Neural crest cell (in vitro differentiated cells): ENCODE measurements around the gene TMC6. TPM values are rescaled to one million over a fixed set of nuclear protein-coding genes. Genes with fewer than 3 reads are reported as not detected.
A peak's percentile ranks its signal among the peaks of the same experiment; 100 is the strongest.

Source experiments
- DNase-seq: peaks from one replicate; pipeline ENCODE4 v3.0.0; 2021; ENCODE audit warnings: low read depth, mixed read lengths, low spot score
- H3K27ac Mint-ChIP-seq: one replicate; pipeline ENCODE4 v1.8.0; 2021; ENCODE audit warnings: mild to moderate bottlenecking, mixed read lengths; ENCODE audit not compliant: unreplicated experiment
- H3K27me3 Mint-ChIP-seq: 2 replicates; pipeline ENCODE4 v1.8.0; 2021; ENCODE audit warnings: low read depth, mild to moderate bottlenecking, mixed read lengths
- H3K36me3 Mint-ChIP-seq: 2 replicates; pipeline ENCODE4 v1.8.0; 2021; ENCODE audit warnings: low read depth, mild to moderate bottlenecking, mixed read lengths
- H3K4me1 Mint-ChIP-seq: 2 replicates; pipeline ENCODE4 v1.8.0; 2021; ENCODE audit warnings: mixed read lengths
- H3K4me3 Mint-ChIP-seq: one replicate; pipeline ENCODE4 v1.8.0; 2021; ENCODE audit warnings: mild to moderate bottlenecking, mixed read lengths
- H3K9me3 Mint-ChIP-seq: 2 replicates; pipeline ENCODE4 v1.8.0; 2021; ENCODE audit warnings: mixed read lengths
- total RNA-seq: library from RNA; stranded (reverse); gene quantifications from 2 replicates; pipeline ENCODE4 v1.2.1, GENCODE V29; 2021
- TF ChIP-seq, protein P1 (sequence below): fragments of 200-600 bp; sonication (generic); conservative IDR thresholded peaks from 2 replicates; pipeline ENCODE4 v1.5.0; 2021; ENCODE audit warnings: antibody characterized with exemption, mild to moderate bottlenecking

TMC6 gene
- total RNA-seq, 1 donor from 2014 or later, result 86.0 TPM

DNA sequence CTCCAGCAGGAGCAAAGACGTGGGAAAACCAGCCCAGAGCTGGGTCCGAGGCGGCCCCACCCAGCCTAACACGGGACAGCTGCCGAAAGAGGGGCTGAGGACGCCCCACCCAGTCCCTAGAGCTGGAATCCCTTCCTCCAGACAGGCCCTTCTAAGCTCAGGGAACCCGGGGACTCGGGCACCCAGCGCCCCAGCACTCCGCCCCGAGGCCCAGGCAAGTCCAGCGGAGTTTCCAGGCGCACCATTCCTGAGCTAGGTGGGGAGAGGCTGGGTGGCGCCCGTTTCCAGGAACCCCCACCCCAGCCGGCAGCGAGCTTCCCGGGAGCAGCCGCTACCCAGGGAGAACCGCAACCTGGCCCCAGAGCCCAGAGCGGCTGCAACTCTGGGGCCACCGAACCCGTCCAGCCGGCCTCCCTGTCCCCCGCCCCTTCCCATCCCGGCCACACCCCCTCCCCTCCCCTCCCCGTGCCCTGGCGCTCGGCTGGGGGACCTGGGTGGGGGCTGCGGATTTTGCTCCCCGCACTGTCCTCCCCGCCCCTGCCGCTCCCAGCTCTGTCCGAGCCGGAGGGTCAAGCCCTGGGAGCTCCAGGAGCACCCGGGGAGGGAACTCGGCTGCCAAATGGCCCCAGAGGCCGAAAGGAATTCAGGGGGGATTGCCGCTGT, 536 bp downstream of the TMC6 start:
- Mint-ChIP-seq H3K9me3 (no peaks in the 10 kb centered on the region), H3K36me3 (no peaks in the 10 kb centered on the region), H3K4me1 (peaks cover 30% of the 10 kb centered on the region), H3K27ac (peak overlapping the region; percentile 94), H3K27me3 (peaks cover 26% of the 10 kb centered on the region), H3K4me3 (peak overlapping the region; percentile 87)
- TF ChIP-seq, protein P1, sequence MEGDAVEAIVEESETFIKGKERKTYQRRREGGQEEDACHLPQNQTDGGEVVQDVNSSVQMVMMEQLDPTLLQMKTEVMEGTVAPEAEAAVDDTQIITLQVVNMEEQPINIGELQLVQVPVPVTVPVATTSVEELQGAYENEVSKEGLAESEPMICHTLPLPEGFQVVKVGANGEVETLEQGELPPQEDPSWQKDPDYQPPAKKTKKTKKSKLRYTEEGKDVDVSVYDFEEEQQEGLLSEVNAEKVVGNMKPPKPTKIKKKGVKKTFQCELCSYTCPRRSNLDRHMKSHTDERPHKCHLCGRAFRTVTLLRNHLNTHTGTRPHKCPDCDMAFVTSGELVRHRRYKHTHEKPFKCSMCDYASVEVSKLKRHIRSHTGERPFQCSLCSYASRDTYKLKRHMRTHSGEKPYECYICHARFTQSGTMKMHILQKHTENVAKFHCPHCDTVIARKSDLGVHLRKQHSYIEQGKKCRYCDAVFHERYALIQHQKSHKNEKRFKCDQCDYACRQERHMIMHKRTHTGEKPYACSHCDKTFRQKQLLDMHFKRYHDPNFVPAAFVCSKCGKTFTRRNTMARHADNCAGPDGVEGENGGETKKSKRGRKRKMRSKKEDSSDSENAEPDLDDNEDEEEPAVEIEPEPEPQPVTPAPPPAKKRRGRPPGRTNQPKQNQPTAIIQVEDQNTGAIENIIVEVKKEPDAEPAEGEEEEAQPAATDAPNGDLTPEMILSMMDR, result no peak
- no peak for DNase-seq

GRCh38 chr17:78127239-78127887, 1.2 kb downstream of the TMC6 start:
- H3K9me3 Mint-ChIP-seq, result no peaks in the 10 kb centered on the region
- H3K36me3 Mint-ChIP-seq, result no peaks in the 10 kb centered on the region
- DNase-seq, result peak; percentile 68
- peaks cover 20% of the 10 kb centered on the region for H3K27me3 Mint-ChIP-seq
- H3K4me1 Mint-ChIP-seq, result peaks cover 30% of the 10 kb centered on the region
- TF ChIP-seq, protein P1, result no peak
- H3K4me3 Mint-ChIP-seq, result peak overlapping the region; percentile 87
- peak overlapping the region; percentile 94 for H3K27ac Mint-ChIP-seq

DNA sequence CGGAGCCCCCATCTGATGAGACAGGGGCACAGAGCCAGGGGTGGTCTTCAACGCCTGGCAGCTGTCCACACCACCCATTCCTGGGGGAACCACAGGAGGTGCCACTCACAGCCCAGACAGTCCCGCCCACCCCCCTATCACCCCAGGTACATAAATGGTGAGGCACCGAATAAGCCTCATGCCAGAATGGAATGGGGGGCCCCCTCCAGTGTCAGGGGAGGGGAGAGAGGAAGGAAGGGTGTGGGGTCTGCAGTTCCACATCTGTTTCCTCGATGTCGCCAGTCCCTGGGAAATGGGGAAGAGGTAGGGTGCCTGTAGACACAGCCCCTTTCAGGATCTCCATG, 1.7 kb downstream of the TMC6 start:
- TF ChIP-seq, protein P1, result no peak
- H3K4me3 Mint-ChIP-seq, result peak overlapping the region; percentile 87
- no peaks in the 10 kb centered on the region for H3K36me3 Mint-ChIP-seq
- peaks cover 20% of the 10 kb centered on the region for H3K27me3 Mint-ChIP-seq
- DNase-seq, result no peak
- H3K9me3 Mint-ChIP-seq, result no peaks in the 10 kb centered on the region
- H3K27ac Mint-ChIP-seq, result peak overlapping the region; percentile 94
- peaks cover 30% of the 10 kb centered on the region for H3K4me1 Mint-ChIP-seq

GRCh38 chr17:78125976-78126894, 2.3 kb downstream of the TMC6 start:
- H3K27me3 Mint-ChIP-seq, result peaks cover 20% of the 10 kb centered on the region
- H3K4me1 Mint-ChIP-seq, result peaks cover 30% of the 10 kb centered on the region
- no peaks in the 10 kb centered on the region for H3K36me3 Mint-ChIP-seq
- no peak overlapping the region for H3K4me3 Mint-ChIP-seq
- H3K27ac Mint-ChIP-seq, result no peak overlapping the region
- no peaks in the 10 kb centered on the region for H3K9me3 Mint-ChIP-seq
- no peak for DNase-seq
- TF ChIP-seq, protein P1, result no peak

DNA sequence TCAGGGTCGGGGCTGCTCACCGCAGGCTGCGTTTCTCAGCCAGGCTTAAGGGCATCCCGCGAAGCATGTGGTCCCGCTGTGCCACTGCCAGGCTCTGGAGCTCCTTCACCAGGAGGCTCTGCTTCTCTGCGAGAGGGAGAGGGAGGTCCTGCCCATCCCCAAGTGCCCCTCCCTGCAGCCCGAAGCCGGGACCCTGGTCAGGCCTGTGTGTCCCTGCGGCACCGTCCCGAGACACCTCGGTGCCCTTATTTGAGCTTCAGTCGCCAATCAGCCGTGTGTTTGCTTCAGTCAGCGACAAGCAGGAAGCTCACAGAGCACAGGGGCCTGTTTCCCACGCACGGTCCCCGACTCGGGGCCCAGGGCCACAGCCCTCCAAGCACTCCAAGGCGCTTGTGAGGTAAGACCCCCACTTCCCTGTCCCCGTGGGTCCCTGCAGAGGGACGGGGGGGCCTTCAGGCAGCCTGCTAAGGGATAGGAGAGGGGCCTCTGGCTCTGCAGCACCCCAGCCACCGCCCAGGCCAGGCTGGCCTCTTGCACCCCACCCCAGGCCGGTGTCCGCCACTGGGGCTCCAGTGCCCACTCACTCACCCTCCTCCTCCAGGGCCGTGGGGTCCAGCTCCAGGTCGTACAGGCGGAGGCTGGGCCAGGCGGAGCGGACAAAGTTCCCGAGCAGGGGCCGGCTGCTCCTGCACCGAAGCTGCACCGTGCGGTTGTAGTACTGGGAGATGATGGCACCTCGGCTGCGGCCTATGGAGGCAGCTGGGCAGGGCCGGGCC, 3.2 kb downstream of the TMC6 start:
- no peak overlapping the region for H3K4me3 Mint-ChIP-seq
- TF ChIP-seq, protein P1, result no peak

More for the DNA sequence above, 3.2 kb downstream of the TMC6 start:
- Mint-ChIP-seq H3K27ac (no peak overlapping the region), H3K9me3 (no peaks in the 10 kb centered on the region), H3K27me3 (peaks cover 11% of the 10 kb centered on the region), H3K4me1 (peaks cover 25% of the 10 kb centered on the region), H3K36me3 (no peaks in the 10 kb centered on the region)
- no peak for DNase-seq
